B cell (primary cell): ENCODE results near the gene PDE3A.

ENCODE experiments used
- CTCF ChIP-seq: fragments of 200-600 bp; IDR thresholded peaks from one replicate; pipeline ENCODE4 v1.8.0; 2022; ENCODE audit warnings: antibody characterized with exemption, mild to moderate bottlenecking
- EZH2 ChIP-seq: IDR thresholded peaks from 2 replicates; pipeline ENCODE4 v1.6.1; 2012; ENCODE audit warnings: borderline replicate concordance, low read depth, mild to moderate bottlenecking, moderate library complexity, low read length; ENCODE audit not compliant: insufficient read depth, poor library complexity, severe bottlenecking

GRCh38 chr12:20345866-20346265 lies 22.5 kb upstream of the PDE3A start:
- TF ChIP-seq CTCF (no peak), EZH2 (no peak)
